H9 (cell line): ENCODE results near the gene TRIM37. TPM values are rescaled to one million over a fixed set of nuclear protein-coding genes. Genes with fewer than 3 reads are reported as not detected.

ENCODE experiments used
- DNase-seq: peaks from one replicate; pipeline ENCODE4 v3.0.0-alpha.2; 2017
- H2AFZ ChIP-seq: one replicate; pipeline ENCODE4 v1.6.1; 2013; ENCODE audit warnings: mild to moderate bottlenecking, low read length, control low read depth, moderate library complexity
- H2AK5ac ChIP-seq: 2 replicates; pipeline ENCODE4 v1.6.1; 2013; ENCODE audit warnings: low read length, control low read depth, mixed read lengths; ENCODE audit not compliant: insufficient read length
- H2BK120ac ChIP-seq: one replicate; pipeline ENCODE4 v1.6.1; 2013; ENCODE audit warnings: low read depth, mild to moderate bottlenecking, low read length, control low read depth, inconsistent platforms; ENCODE audit not compliant: poor library complexity, severe bottlenecking
- H2BK12ac ChIP-seq: 2 replicates; pipeline ENCODE4 v1.6.1; 2013; ENCODE audit warnings: low read length, control low read depth, mixed read lengths, low read depth; ENCODE audit not compliant: insufficient read length
- H2BK15ac ChIP-seq: 2 replicates; pipeline ENCODE4 v1.6.1; 2013; ENCODE audit warnings: low read depth, low read length, control low read depth
- H2BK20ac ChIP-seq: one replicate; pipeline ENCODE4 v1.6.1; 2013; ENCODE audit warnings: low read depth, mild to moderate bottlenecking, low read length, control low read depth, inconsistent platforms; ENCODE audit not compliant: poor library complexity, severe bottlenecking
- H2BK5ac ChIP-seq: 2 replicates; pipeline ENCODE4 v1.6.1; 2013; ENCODE audit warnings: low read length, control low read depth, mixed read lengths; ENCODE audit not compliant: insufficient read length
- H3K14ac ChIP-seq: 2 replicates; pipeline ENCODE4 v1.6.1; 2013; ENCODE audit warnings: low read length, control low read depth; ENCODE audit not compliant: insufficient read depth
- H3K18ac ChIP-seq: 2 replicates; pipeline ENCODE4 v1.6.1; 2013; ENCODE audit warnings: low read depth, mild to moderate bottlenecking, mixed read lengths, low read length, control low read depth; ENCODE audit not compliant: insufficient read length
- H3K23ac ChIP-seq: 2 replicates; pipeline ENCODE4 v1.6.1; 2013; ENCODE audit warnings: low read length, control low read depth, mixed read lengths, low read depth; ENCODE audit not compliant: insufficient read length
- H3K23me2 ChIP-seq: 2 replicates; pipeline ENCODE4 v1.6.1; 2013; ENCODE audit warnings: low read depth, mild to moderate bottlenecking, mixed read lengths, low read length, control low read depth; ENCODE audit not compliant: insufficient read length, poor library complexity, severe bottlenecking
- H3K27ac ChIP-seq: 2 replicates; pipeline ENCODE4 v1.5.1; 2013; ENCODE audit warnings: low read length, control low read depth, mixed read lengths, low read depth; ENCODE audit not compliant: insufficient read length
- H3K27me3 ChIP-seq: 2 replicates; pipeline ENCODE4 v1.6.1; 2013; ENCODE audit warnings: low read length, control low read depth, inconsistent platforms; ENCODE audit not compliant: insufficient read depth
- H3K4ac ChIP-seq: 2 replicates; pipeline ENCODE4 v1.6.1; 2013; ENCODE audit warnings: low read depth, mild to moderate bottlenecking, control low read depth, inconsistent platforms, low read length, moderate library complexity
- H3K4me1 ChIP-seq: 2 replicates; pipeline ENCODE4 v1.6.1; 2013; ENCODE audit warnings: low read length, control low read depth, inconsistent platforms; ENCODE audit not compliant: insufficient read depth
- H3K4me2 ChIP-seq: 2 replicates; pipeline ENCODE4 v1.6.1; 2013; ENCODE audit warnings: low read length, control low read depth, mixed read lengths; ENCODE audit not compliant: insufficient read length, insufficient read depth
- H3K56ac ChIP-seq: 2 replicates; pipeline ENCODE4 v1.6.1; 2013; ENCODE audit warnings: low read depth, mild to moderate bottlenecking, mixed read lengths, low read length, control low read depth; ENCODE audit not compliant: insufficient read length
- H3K79me1 ChIP-seq: 2 replicates; pipeline ENCODE4 v1.6.1; 2013; ENCODE audit warnings: low read depth, mild to moderate bottlenecking, moderate library complexity, low read length, control low read depth, inconsistent platforms; ENCODE audit not compliant: insufficient read depth, poor library complexity, severe bottlenecking
- H3K79me2 ChIP-seq: 2 replicates; pipeline ENCODE4 v1.6.1; 2013; ENCODE audit warnings: low read length, control low read depth, inconsistent platforms; ENCODE audit not compliant: insufficient read depth
- H3K9ac ChIP-seq: 2 replicates; pipeline ENCODE4 v1.6.1; 2013; ENCODE audit warnings: low read length, control low read depth, mixed read lengths; ENCODE audit not compliant: insufficient read length; ENCODE audit errors: extremely low read depth
- H3K9me3 ChIP-seq: one replicate; pipeline ENCODE4 v1.6.1; 2013; ENCODE audit warnings: low read depth, low read length, inconsistent platforms; ENCODE audit not compliant: control insufficient read depth
- H3T11ph ChIP-seq: one replicate; pipeline ENCODE4 v1.6.1; 2013; ENCODE audit warnings: mild to moderate bottlenecking, low read length, control low read depth, inconsistent platforms
- H4K20me1 ChIP-seq: one replicate; pipeline ENCODE4 v1.6.1; 2013; ENCODE audit not compliant: control insufficient read depth, insufficient read length, insufficient read depth
- H4K5ac ChIP-seq: 2 replicates; pipeline ENCODE4 v1.6.1; 2013; ENCODE audit warnings: low read depth, mild to moderate bottlenecking, mixed read lengths, low read length, control low read depth; ENCODE audit not compliant: insufficient read length
- H4K8ac ChIP-seq: replicated peaks from 2 replicates; pipeline ENCODE4 v1.6.1; 2013; ENCODE audit warnings: low read length, control low read depth, mixed read lengths, low read depth; ENCODE audit not compliant: insufficient read length
- H4K91ac ChIP-seq: 2 replicates; pipeline ENCODE4 v1.6.1; 2013; ENCODE audit warnings: low read depth, mild to moderate bottlenecking, moderate library complexity, mixed read lengths, low read length, control low read depth; ENCODE audit not compliant: insufficient read length
- H3K27ac Mint-ChIP-seq, 3 experiments: 2 replicates in 2 of 3; 3 replicates in 1 of 3; pipeline ENCODE4 v1.8.0; 2020 to 2021; ENCODE audit warnings: mixed read lengths in 3 of 3, mild to moderate bottlenecking in 1 of 3, moderate library complexity in 1 of 3
- H3K27me3 Mint-ChIP-seq: 2 replicates; pipeline ENCODE4 v1.8.0; 2021; ENCODE audit warnings: low read depth, mild to moderate bottlenecking, moderate library complexity, mixed read lengths
- H3K36me3 Mint-ChIP-seq, 3 experiments: 2 replicates in 2 of 3; 3 replicates in 1 of 3; pipeline ENCODE4 v1.8.0; 2020 to 2021; ENCODE audit warnings: low read depth in 3 of 3, mixed read lengths in 3 of 3; ENCODE audit not compliant: insufficient read depth in 1 of 3
- H3K4me1 Mint-ChIP-seq, 2 experiments: 2 replicates each; pipeline ENCODE4 v1.8.0; 2020; ENCODE audit warnings: mixed read lengths in 2 of 2
- H3K4me3 Mint-ChIP-seq, 2 experiments: 2 replicates in 1 of 2; 3 replicates in 1 of 2; pipeline ENCODE4 v1.8.0; 2020 to 2021; ENCODE audit warnings: mild to moderate bottlenecking in 2 of 2, mixed read lengths in 2 of 2, moderate library complexity in 1 of 2
- H3K9me3 Mint-ChIP-seq, 2 experiments: 2 replicates in 1 of 2; 3 replicates in 1 of 2; pipeline ENCODE4 v1.8.0; 2020; ENCODE audit warnings: mild to moderate bottlenecking in 2 of 2, mixed read lengths in 2 of 2, moderate library complexity in 1 of 2
- WGBS: extraction: QIAGEN DNeasy Blood & Tissue Kit; methylation state at CpG from one replicate; pipeline ENCODE4 v1.1.7; 2013; ENCODE audit warnings: missing lambda C conversion rate, low lambda C conversion rate, mixed read lengths; ENCODE audit not compliant: insufficient read length; ENCODE audit errors: extremely low coverage; 5-methylcytosine and 5-hydroxymethylcytosine counted together
- total RNA-seq: library from RNA; stranded (reverse); gene quantifications from 2 replicates; pipeline ENCODE4 v1.2.1, GENCODE V29; 2021
- TF ChIP-seq, protein P1 (sequence below): fragments of 200-600 bp; sonication (generic); conservative IDR thresholded peaks from 3 replicates; pipeline ENCODE4 v1.8.0; 2021; ENCODE audit warnings: antibody characterized with exemption, mild to moderate bottlenecking

Gene TRIM37
- total RNA-seq, 1 experiment from 2014 or later = 52.1 TPM

DNA sequence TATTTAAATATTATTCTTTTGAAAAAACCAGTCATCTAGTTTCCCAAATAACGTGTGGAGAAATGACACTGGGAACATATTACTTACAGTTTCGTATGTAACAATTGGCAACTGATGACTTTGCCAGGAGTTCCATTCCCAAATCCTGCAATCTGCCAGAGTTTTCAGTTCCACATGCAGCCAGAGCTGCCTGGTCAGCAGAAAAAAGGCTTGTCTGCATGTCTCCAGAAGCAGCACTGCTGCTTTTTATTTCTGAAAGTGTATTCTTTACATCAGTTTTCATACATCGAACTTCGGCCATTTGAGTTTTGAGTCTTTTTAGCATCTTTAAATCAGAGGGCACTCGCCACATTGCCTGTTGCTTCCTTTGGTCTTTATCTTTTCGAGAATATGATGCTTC, 78.4 kb downstream of the TRIM37 start:
- Histone ChIP-seq H4K91ac (no peak overlapping the region), H4K5ac (no peak overlapping the region), H3K27ac (no peak overlapping the region), H3K9ac (no peak overlapping the region), H3T11ph (no peak overlapping the region), H3K4ac (no peak overlapping the region), H3K23me2 (no peaks in the 10 kb centered on the region), H2AFZ (no peak overlapping the region), H3K79me2 (no peaks in the 10 kb centered on the region), H3K14ac (no peak overlapping the region), H3K79me1 (no peaks in the 10 kb centered on the region), H3K4me2 (no peak overlapping the region), H4K20me1 (no peaks in the 10 kb centered on the region), H4K8ac (no peak overlapping the region), H3K4me1 (no peaks in the 10 kb centered on the region), H3K23ac (no peak overlapping the region), H3K9me3 (no peaks in the 10 kb centered on the region), H2AK5ac (no peak overlapping the region), H2BK15ac (no peak overlapping the region), H2BK12ac (no peak overlapping the region), H3K27me3 (no peaks in the 10 kb centered on the region), H2BK20ac (no peak overlapping the region), H3K18ac (no peak overlapping the region), H2BK5ac (no peak overlapping the region), H2BK120ac (no peak overlapping the region), H3K56ac (no peak overlapping the region)
- DNase-seq = no peak
- H3K27me3 Mint-ChIP-seq = no peaks in the 10 kb centered on the region
- H3K4me3 Mint-ChIP-seq = no peak overlapping the region
- TF ChIP-seq, protein P1, sequence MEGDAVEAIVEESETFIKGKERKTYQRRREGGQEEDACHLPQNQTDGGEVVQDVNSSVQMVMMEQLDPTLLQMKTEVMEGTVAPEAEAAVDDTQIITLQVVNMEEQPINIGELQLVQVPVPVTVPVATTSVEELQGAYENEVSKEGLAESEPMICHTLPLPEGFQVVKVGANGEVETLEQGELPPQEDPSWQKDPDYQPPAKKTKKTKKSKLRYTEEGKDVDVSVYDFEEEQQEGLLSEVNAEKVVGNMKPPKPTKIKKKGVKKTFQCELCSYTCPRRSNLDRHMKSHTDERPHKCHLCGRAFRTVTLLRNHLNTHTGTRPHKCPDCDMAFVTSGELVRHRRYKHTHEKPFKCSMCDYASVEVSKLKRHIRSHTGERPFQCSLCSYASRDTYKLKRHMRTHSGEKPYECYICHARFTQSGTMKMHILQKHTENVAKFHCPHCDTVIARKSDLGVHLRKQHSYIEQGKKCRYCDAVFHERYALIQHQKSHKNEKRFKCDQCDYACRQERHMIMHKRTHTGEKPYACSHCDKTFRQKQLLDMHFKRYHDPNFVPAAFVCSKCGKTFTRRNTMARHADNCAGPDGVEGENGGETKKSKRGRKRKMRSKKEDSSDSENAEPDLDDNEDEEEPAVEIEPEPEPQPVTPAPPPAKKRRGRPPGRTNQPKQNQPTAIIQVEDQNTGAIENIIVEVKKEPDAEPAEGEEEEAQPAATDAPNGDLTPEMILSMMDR = no peak
- H3K4me1 Mint-ChIP-seq = no peaks in the 10 kb centered on the region
- H3K27ac Mint-ChIP-seq = no peak overlapping the region
- no CpG with 5 or more reads among the region's 6 CpGs for WGBS
- no peaks in the 10 kb centered on the region for H3K9me3 Mint-ChIP-seq
- peaks cover 5 to 19% (median 6%) of the 10 kb centered on the region in 3 experiments; a peak in 6 of 7 replicates for H3K36me3 Mint-ChIP-seq
